Central memory CD8-positive, alpha-beta T cell (primary cell): Measurements from ENCODE around the gene ANKRD23.
"Not testable (repeated sequence)": the region's sequence is repeated elsewhere in the genome, so short reads cannot be mapped to it uniquely, and the experiment has no call there.

Experiments used
- ATAC-seq: fragments of 150-1000 bp; cut with Tn5 transposase; replicated peaks from 2 replicates; pipeline ENCODE4 v1.10.0; 2022; ENCODE audit warnings: mild to moderate bottlenecking, moderate FRiP score, moderate number of reproducible peaks; ENCODE audit not compliant: poor library complexity, severe bottlenecking; ENCODE audit errors: extremely low read depth
- DNase-seq, 2 donors: peaks; one replicate each; pipeline ENCODE4 v3.0.0; 2021; ENCODE audit warnings: low spot score in 2 of 2
- H3K27ac Mint-ChIP-seq: one replicate; pipeline ENCODE4 v1.8.0; 2022; ENCODE audit warnings: low read depth, mild to moderate bottlenecking, moderate library complexity, mixed read lengths
- H3K27me3 Mint-ChIP-seq: one replicate; pipeline ENCODE4 v1.8.0; 2022; ENCODE audit warnings: mixed read lengths
- H3K36me3 Mint-ChIP-seq: one replicate; pipeline ENCODE4 v1.8.0; 2022; ENCODE audit warnings: mild to moderate bottlenecking, moderate library complexity, mixed read lengths; ENCODE audit not compliant: insufficient read depth
- H3K4me1 Mint-ChIP-seq: one replicate; pipeline ENCODE4 v1.8.0; 2022; ENCODE audit warnings: mixed read lengths
- H3K4me3 Mint-ChIP-seq: one replicate; pipeline ENCODE4 v1.8.0; 2022; ENCODE audit warnings: mild to moderate bottlenecking, moderate library complexity, mixed read lengths
- H3K9me3 Mint-ChIP-seq: one replicate; pipeline ENCODE4 v1.8.0; 2022; ENCODE audit warnings: mixed read lengths

The ANKRD23 gene

DNA sequence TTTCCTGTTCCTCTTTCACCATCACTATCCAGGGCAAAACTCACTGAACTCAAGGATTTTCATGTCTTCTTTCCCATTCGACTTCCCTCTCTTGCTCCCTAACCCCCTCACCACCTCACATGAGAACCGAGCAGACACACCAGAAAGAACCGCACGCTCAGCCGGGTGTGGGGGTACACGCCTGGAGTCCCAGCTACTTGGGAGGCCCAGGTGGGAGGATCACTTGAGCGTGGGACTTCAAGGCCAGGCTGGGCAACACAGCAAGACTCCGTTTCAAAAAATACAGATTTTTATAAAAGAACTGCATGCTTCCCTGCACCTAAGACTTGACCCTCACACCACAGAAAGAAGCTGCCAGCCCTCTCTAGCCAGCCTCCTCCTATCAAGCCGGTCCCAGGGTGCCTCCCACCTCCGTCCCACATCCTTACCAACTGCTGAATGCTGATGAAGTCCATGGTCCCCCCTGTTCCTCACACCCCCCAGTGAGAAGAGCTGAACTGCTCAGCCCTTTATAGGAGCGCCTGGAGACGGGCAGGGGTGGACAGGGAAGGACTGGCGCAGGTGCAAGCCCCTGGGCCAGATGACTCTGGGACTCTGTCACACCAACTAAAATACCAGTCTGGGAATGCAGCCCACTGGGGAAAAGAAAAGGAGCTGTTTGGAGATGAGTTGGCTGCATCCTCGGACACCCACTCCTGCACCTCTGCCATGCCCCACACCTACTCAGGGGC, at the start of gene ANKRD23:
TSS of gene ANKRD23 (minus strand) at position 484 of the 731 bp plus-strand sequence. CDS start at position 455, 29 bp downstream.
- Mint-ChIP-seq H3K36me3 (peaks cover 24% of the 10 kb centered on the region), H3K27ac (no peak within 1 kb of the TSS), H3K9me3 (no peaks in the 10 kb centered on the region), H3K4me3 (no peak within 1 kb of the TSS), H3K4me1 (peaks cover 24% of the 10 kb centered on the region), H3K27me3 (no peaks in the 10 kb centered on the region)
- DNase-seq (no peak), ATAC-seq (no peak)

DNA sequence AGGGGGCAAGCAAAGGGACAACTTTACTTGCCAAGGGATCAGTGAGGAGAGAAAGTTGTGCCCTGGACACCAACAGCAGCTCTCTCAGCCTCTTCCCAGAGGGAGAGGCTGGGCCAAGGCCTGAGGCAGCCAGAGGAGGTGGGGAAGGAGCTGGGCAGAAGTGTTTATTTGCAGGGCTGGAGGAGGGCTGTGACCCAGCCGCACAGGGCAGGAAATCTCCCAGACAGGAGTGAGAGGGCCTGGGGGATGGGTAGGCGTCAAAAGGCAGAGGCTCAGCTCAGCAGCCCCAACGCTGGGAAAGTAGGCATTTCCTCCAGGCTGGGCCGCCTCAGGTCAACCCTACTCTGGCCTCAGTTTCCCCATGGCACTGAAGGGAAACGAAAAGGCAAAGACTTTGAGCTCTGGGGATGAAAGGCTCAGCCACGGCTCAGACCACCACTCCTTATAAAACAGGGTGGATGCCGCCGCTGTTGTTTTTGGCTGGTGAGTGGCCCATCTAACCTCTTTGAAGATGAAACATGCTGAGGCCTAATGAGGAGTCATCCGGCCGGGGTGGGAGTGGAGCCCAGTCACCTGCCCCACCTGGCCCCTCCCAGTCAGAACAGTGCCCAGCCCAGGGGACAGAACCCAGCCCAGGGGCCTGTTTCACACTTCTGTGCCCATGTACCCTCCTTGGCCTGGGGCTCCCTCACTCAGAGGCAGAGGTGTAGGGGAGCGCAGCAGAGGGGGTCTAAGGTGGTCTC, 47.9 kb upstream of the ANKRD23 start:
- H3K27me3 Mint-ChIP-seq = no peaks in the 10 kb centered on the region
- H3K36me3 Mint-ChIP-seq = peaks cover 5% of the 10 kb centered on the region
- ATAC-seq (peak; percentile 82), DNase-seq (peak in 1 of 2 donors; percentile 27)
- peak overlapping the region; percentile 60 for H3K27ac Mint-ChIP-seq
- H3K4me3 Mint-ChIP-seq = peak overlapping the region; percentile 52
- H3K9me3 Mint-ChIP-seq = no peaks in the 10 kb centered on the region
- peaks cover 47% of the 10 kb centered on the region for H3K4me1 Mint-ChIP-seq

DNA sequence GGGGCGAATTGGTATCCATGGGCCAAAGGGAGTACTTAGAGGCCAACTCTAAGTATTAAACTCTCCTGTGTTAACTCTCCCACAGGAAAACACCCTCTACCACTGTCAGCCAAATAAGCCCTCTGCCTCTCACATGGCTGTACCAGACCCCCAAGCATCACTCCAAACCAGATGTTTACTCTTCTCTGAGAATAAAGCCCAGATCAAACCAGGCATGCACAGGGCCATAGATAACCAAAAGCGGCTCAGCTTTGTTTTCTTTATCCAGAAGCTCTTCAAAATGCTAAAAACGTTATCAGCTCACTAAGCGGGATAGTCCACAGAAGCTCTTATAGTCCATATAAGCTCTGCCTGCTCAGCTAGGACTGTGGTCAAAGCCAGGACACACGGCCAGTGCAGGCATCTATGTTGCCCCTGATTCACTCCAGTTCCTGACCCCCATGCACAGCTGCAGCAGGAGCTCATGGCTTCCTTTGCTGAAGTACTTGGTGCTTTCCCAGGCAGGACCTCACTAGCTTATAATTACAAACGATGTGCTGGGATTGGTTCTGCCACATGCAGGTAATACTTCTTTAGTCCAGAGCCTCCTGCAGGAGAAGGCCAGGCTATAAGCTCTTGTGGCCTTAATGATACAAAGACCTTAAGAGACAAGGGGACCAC, 47.0 kb upstream of the ANKRD23 start:
- Mint-ChIP-seq H3K9me3 (no peaks in the 10 kb centered on the region), H3K27ac (peak overlapping the region; percentile 60), H3K4me1 (peaks cover 39% of the 10 kb centered on the region), H3K36me3 (peaks cover 3% of the 10 kb centered on the region), H3K27me3 (no peaks in the 10 kb centered on the region), H3K4me3 (peak overlapping the region; percentile 52)
- no peak for DNase-seq
- ATAC-seq = no peak

DNA sequence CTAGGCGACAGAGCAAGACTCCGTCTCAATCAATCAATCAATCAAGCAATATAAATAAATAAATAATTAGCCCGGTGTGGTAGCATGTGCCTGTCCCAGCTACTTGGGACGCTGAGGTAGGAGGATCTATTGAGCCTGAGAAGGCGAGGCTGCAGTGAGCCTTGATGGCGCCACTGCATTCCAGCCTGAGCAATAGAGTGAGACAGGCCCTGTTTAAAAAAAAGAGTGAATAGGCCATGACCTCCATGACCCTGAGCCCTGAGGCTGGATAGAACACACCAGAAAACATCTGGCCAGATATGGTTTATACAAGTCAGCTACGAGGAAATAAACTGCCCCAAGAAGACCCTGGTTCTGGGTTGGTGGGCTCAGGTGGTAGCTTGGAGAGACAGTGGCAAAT, 46.4 kb upstream of the ANKRD23 start:
- DNase-seq = no peak
- H3K27ac Mint-ChIP-seq = no peak overlapping the region
- H3K36me3 Mint-ChIP-seq = peaks cover 3% of the 10 kb centered on the region
- no peak overlapping the region for H3K4me3 Mint-ChIP-seq
- H3K9me3 Mint-ChIP-seq = no peaks in the 10 kb centered on the region
- H3K27me3 Mint-ChIP-seq = no peaks in the 10 kb centered on the region
- ATAC-seq = no peak
- peaks cover 36% of the 10 kb centered on the region for H3K4me1 Mint-ChIP-seq

DNA sequence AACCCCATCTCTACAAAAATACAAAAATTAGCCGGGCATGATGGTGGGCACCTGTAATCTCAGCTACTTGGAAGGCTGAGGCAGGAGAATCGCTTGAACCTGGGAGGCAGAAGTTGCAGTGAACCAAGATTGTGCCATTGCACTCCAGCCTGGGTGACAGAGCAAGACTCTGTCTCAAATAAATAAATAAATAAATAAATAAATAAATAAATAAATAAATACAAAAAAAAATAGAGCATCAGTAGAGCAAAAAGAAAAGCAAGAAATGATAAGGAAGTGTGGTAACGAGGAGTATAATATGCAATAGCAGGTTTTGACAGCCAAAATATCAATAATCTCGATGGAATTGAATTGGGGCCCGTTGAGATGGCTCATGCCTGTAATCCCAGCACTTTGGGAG, 45.7 kb upstream of the ANKRD23 start:
- not testable (repeated sequence) for DNase-seq, H3K27me3 Mint-ChIP-seq, H3K27ac Mint-ChIP-seq, H3K36me3 Mint-ChIP-seq, H3K4me3 Mint-ChIP-seq, H3K9me3 Mint-ChIP-seq, ATAC-seq
- peaks cover 31% of the 10 kb centered on the region for H3K4me1 Mint-ChIP-seq

DNA sequence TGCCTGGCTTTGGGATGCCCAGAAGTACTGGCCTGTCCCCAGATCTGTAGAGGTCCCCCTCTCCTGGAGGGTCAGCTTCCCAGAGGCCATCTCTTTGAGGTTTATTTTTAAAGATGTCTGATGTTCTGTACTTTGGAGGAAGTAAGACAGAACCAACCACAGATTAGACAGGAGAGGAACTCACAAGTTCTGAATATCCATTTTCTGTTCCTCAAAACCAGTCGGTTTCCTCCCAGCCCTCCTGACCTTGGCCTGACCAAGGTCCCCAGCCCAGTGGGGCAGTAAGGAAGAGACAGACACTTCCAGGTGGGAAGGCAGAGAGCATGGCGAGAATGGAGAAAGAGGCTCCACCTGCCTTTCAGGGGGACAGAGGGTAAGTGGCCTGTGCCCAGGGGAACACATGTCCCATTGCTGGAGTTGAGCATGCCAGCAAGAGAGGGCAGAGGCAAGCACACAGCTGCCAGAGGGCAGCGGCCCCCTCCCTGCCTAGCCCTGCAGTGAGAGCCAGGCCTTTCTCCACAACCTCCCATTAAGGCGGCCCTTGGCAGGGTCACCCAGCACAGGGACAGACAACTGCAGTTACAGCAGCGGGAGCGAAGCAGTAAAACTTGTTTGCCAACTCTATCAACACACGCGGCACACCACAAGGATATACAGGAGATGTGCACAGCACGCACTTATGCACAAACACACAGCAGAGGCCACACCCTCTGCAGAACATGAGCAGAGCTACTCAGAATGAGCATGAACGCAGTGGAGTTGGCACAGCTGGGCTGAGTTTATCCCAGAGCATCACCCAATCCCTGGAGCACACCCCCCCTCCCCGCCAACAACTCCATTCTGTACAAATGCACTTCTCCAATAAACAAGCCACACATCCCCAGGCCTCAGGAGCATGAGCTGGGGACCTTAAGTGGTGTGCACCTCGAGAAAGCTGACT, 44.5 kb upstream of the ANKRD23 start:
- no peak for ATAC-seq
- no peaks in the 10 kb centered on the region for H3K9me3 Mint-ChIP-seq
- peaks cover 31% of the 10 kb centered on the region for H3K4me1 Mint-ChIP-seq
- H3K27me3 Mint-ChIP-seq = no peaks in the 10 kb centered on the region
- H3K36me3 Mint-ChIP-seq = peaks cover 1% of the 10 kb centered on the region
- no peak for DNase-seq
- H3K4me3 Mint-ChIP-seq = no peak overlapping the region
- H3K27ac Mint-ChIP-seq = no peak overlapping the region

DNA sequence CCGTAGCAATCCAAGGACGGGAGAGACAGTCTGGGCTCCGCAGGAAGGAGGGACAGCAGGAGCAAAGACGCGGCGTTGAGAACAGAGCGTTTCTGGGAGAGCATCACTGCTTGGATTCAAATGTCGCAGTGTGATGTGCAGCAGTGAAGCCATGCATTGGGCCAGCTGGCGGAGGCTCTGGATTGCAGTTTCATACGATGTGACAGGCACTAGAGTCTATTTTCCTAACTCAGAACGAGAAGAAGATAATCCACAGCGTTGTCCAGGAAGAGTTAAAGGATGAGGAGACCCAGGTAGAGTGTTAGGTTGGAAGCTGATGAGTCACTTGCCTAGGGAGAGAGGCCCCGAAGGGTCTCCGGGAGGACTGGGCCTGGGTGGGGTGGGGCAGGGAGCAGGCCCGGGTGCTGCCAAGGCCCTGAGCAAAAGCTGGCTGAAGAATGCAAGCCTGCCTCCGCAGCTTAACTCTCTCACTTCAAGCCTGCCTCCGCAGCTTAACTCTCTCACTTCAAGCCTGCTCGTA, 43.7 kb upstream of the ANKRD23 start:
- no peak for ATAC-seq
- Mint-ChIP-seq H3K27ac (no peak overlapping the region), H3K4me1 (peaks cover 23% of the 10 kb centered on the region), H3K4me3 (no peak overlapping the region), H3K9me3 (no peaks in the 10 kb centered on the region), H3K36me3 (peaks cover 1% of the 10 kb centered on the region), H3K27me3 (no peaks in the 10 kb centered on the region)
- DNase-seq = no peak

DNA sequence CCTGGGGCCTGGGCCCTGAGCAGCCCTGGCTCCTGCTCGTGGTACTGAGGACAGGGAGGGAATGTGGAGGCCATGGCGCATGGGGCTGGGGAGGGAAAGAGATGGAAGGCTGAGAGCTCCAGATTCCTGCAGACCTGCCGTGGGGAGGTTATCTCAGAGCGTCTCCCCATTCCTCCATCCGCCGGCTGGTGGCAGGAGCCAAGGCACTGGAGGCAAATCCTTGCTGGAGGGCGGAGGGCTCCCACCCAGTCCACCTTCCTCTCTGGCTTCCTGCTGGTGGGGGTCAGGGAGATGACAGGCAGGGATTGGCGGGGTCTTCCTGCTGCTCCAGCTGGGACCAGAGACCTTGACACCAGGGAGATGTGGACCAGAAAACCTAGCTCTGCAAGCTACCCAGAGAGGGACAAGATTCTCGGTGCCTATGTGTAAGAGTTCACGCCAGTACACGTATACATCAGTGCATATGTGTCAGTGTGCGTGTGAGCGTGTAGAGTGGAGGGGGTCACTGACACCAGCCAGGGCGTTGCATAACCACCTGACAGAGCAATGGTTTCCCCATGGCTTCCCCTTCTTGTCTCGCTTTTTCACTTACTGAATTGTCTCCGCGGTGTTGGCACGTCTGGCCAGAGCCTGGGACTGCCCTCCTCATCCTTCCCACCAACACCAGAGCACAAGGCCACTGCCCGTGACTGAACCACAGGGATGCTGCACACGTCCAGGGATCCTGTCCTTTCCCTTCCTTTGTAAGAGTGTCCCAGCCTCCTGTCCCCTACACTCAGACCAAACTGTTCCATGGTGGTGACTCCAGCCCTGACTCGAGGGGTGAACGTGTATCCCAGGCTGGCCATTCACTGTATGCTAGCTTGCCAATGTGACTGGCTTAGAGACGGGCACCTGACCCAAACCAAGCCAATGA, 41.9 kb upstream of the ANKRD23 start:
- H3K4me3 Mint-ChIP-seq = no peak overlapping the region
- ATAC-seq (no peak), DNase-seq (no peak)
- peaks cover 1% of the 10 kb centered on the region for H3K36me3 Mint-ChIP-seq
- peaks cover 8% of the 10 kb centered on the region for H3K4me1 Mint-ChIP-seq
- no peaks in the 10 kb centered on the region for H3K27me3 Mint-ChIP-seq
- no peak overlapping the region for H3K27ac Mint-ChIP-seq
- H3K9me3 Mint-ChIP-seq = no peaks in the 10 kb centered on the region

DNA sequence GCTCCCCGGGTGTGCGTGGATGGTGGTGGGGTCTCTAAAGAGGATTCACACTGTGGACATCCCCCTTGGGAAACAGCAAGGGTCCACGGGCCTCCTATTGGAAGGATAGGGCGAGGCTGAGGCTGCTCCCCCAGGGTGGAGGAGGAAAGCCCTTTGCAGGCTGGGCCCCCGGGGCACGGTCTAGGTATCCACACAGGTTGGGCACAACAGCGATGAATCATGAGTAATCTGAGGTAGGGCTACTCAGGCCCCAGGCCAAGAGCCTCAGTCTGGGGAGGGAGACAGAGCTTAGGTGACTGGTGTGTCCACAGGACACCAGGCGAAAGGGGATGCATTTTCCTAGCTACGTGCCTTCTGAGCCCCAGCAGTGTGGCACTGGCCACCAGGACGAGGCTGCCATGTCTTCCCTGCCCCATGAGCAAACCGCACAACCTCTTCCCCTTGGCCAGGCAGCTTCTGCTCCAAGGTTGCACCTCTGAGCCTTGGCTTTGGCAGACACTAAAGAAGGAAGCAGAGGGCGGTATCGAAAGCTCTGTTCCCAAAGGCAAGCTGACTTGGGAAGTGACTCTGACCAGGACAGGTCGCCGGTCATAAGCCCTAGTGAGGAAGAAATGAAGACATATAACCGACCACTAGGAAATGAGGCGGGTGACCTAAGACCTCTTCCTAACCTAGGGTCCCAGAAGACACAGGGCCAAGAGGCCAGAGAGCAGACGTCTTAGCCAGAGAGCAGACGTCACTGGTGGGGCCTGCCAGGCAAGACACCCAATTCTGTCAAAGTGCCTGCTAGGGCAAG, 40.7 kb upstream of the ANKRD23 start:
- H3K36me3 Mint-ChIP-seq = peaks cover 1% of the 10 kb centered on the region
- no peak for DNase-seq
- H3K27me3 Mint-ChIP-seq = no peaks in the 10 kb centered on the region
- ATAC-seq = no peak
- H3K4me1 Mint-ChIP-seq = peaks cover 6% of the 10 kb centered on the region
- no peak overlapping the region for H3K27ac Mint-ChIP-seq
- H3K4me3 Mint-ChIP-seq = no peak overlapping the region
- H3K9me3 Mint-ChIP-seq = no peaks in the 10 kb centered on the region

DNA sequence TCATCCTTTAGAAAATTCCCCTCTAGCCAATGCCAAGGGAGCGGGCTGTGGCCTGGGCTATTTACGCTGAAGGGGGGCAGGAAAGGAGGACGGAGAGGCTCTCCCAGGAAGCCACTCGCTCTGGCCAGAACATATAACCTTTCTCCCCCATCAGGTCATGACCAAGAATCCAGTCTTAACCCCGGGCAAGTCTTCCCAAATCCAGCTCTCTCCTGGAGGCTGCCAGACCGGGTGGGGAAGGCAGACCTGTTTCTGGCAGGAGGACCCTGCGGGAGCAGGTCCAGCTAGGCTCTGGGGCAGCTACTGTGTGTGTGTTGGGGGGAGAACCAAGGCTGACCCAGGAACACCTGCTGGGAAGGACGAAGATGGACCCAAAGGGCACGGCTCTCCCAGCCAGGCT, 39.5 kb upstream of the ANKRD23 start:
- Mint-ChIP-seq H3K4me1 (peaks cover 6% of the 10 kb centered on the region), H3K36me3 (no peaks in the 10 kb centered on the region), H3K4me3 (no peak overlapping the region), H3K27ac (no peak overlapping the region), H3K9me3 (no peaks in the 10 kb centered on the region), H3K27me3 (no peaks in the 10 kb centered on the region)
- ATAC-seq = no peak
- DNase-seq = no peak

DNA sequence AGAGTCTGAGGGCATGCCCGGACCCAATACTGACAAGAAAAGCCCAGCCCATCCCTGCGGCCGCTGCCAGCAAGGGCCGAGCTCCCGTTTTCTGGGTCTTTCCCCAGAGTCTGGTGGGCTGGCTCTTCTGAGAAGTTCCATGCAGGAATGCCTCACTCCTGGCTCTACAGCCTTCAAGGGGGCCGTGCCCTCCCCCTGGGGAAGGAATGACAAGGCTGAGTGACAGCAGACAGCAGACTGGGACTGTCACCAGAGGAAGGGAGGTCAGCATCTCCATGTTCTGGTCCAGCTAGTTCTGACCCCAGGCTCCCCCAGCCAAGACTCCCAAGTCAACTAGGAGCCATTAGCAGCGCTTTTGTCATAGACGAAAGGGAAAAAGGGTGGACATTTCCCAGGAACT, 39.1 kb upstream of the ANKRD23 start:
- no peak for ATAC-seq
- Mint-ChIP-seq H3K9me3 (no peaks in the 10 kb centered on the region), H3K27ac (no peak overlapping the region), H3K36me3 (no peaks in the 10 kb centered on the region), H3K27me3 (no peaks in the 10 kb centered on the region), H3K4me1 (peaks cover 6% of the 10 kb centered on the region), H3K4me3 (no peak overlapping the region)
- DNase-seq = no peak
